Karpas-422 (cell line): ENCODE measurements around the gene SENP7. TPM values are rescaled to one million over a fixed set of nuclear protein-coding genes. Genes with fewer than 3 reads are reported as not detected.

Experiments used
- DNase-seq: peaks from one replicate; pipeline ENCODE4 v3.0.0-alpha.2; 2015
- H2AFZ ChIP-seq: fragments of 200-600 bp; sonication (generic); 2 replicates; pipeline ENCODE4 v1.6.1; 2014; ENCODE audit warnings: antibody characterized with exemption, low read length, mixed read lengths
- H3K27ac ChIP-seq: fragments of 200-600 bp; sonication (generic); 2 replicates; pipeline ENCODE4 v1.5.1; 2014; ENCODE audit warnings: mild to moderate bottlenecking, low read length, moderate library complexity
- H3K27me3 ChIP-seq: fragments of 200-600 bp; sonication (generic); 2 replicates; pipeline ENCODE4 v1.6.1; 2014; ENCODE audit warnings: low read length, mixed read lengths
- H3K36me3 ChIP-seq: fragments of 200-600 bp; sonication (generic); 2 replicates; pipeline ENCODE4 v1.6.1; 2014; ENCODE audit warnings: low read length, mixed read lengths; ENCODE audit not compliant: insufficient read depth
- H3K4me1 ChIP-seq: fragments of 200-600 bp; sonication (generic); 2 replicates; pipeline ENCODE4 v1.6.1; 2014; ENCODE audit warnings: mild to moderate bottlenecking, low read length, mixed read lengths
- H3K4me2 ChIP-seq: fragments of 200-600 bp; sonication (generic); 2 replicates; pipeline ENCODE4 v1.6.1; 2014; ENCODE audit warnings: low read length, low read depth, mild to moderate bottlenecking; ENCODE audit not compliant: poor library complexity, severe bottlenecking
- H3K4me3 ChIP-seq: fragments of 200-600 bp; sonication (generic); 2 replicates; pipeline ENCODE4 v1.5.1; 2014; ENCODE audit warnings: mild to moderate bottlenecking, antibody characterized with exemption, low read length, mixed read lengths
- H3K79me2 ChIP-seq: fragments of 200-600 bp; sonication (generic); 2 replicates; pipeline ENCODE4 v1.6.1; 2014; ENCODE audit warnings: mild to moderate bottlenecking, low read length, mixed read lengths
- H3K9ac ChIP-seq: fragments of 200-600 bp; sonication (generic); 2 replicates; pipeline ENCODE4 v1.6.0; 2014; ENCODE audit warnings: low read length
- H3K9me2 ChIP-seq: fragments of 200-600 bp; sonication (generic), shearing (Covaris generic); replicated peaks from 2 replicates; pipeline ENCODE4 v1.6.0; 2014; ENCODE audit warnings: mild to moderate bottlenecking, low read length, moderate library complexity; ENCODE audit not compliant: insufficient read depth
- H3K9me3 ChIP-seq: fragments of 300-700, 200-600 bp; sonication (generic); 2 replicates; pipeline ENCODE4 v1.6.1; 2014; ENCODE audit warnings: low read length, mixed read lengths
- H4K20me1 ChIP-seq: fragments of 200-600 bp; sonication (generic); 2 replicates; pipeline ENCODE4 v1.6.1; 2014; ENCODE audit warnings: mild to moderate bottlenecking, antibody characterized with exemption, low read length, low read depth; ENCODE audit not compliant: insufficient read depth
- total RNA-seq: library from RNA; depleted of rRNA; stranded (reverse); fragments of >200 nt; shearing (Covaris generic); gene quantifications from 2 replicates; pipeline ENCODE4 v1.2.3, GENCODE V29; 2014; ENCODE audit warnings: low replicate concordance

The SENP7 gene
- total RNA-seq, 1 experiment from 2014 or later = 31.6 TPM

DNA sequence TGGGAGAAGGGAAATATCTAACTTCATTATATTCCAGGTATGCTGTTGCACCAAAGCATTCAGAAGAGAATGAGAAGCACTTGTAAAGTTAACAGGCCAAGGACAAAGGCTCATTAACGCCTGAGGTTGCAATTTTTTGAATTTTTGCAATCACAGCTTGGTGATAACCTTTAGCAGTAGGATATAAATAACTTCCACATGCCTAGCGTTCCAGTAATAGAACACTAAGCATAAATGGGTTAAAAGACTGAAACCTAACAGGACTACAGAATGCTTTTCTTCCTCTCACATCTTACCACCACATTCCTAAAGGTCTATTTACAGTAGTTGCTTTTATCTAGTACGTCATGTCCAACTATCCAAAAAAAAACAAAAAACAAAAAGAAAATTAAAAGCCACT, 135.2 kb downstream of the SENP7 start:
- Histone ChIP-seq H2AFZ (no peak overlapping the region), H3K27me3 (no peaks in the 10 kb centered on the region), H3K27ac (no peak overlapping the region), H3K79me2 (no peaks in the 10 kb centered on the region), H4K20me1 (no peaks in the 10 kb centered on the region), H3K9me2 (no peaks in the 10 kb centered on the region), H3K4me1 (peaks cover 27% of the 10 kb centered on the region), H3K4me2 (no peak overlapping the region), H3K9ac (no peak overlapping the region), H3K36me3 (no peaks in the 10 kb centered on the region), H3K4me3 (no peak overlapping the region), H3K9me3 (no peaks in the 10 kb centered on the region)
- no peak for DNase-seq

DNA sequence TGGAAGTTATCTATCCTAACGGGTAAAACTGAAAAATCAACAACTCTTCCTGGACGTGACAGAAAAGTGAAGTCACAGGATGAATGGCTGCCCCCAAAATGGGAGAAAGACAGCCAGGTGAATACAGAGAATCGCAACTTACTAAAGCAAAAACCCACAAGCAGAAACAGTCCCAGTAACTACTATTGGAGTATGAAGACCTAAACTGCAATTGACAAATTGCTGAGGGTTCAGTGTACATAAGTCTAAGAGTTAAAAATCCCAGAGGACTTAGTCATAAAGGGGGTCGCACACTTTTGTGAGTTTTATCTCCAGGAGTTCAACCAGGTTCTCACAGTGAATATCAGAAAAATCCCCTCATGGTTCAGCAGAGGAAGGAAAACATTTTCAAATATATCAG, 135.8 kb downstream of the SENP7 start:
- Histone ChIP-seq H3K4me2 (no peak overlapping the region), H3K9me3 (no peaks in the 10 kb centered on the region), H2AFZ (no peak overlapping the region), H3K27ac (no peak overlapping the region), H3K36me3 (no peaks in the 10 kb centered on the region), H3K9ac (no peak overlapping the region), H3K27me3 (no peaks in the 10 kb centered on the region), H3K9me2 (no peaks in the 10 kb centered on the region), H4K20me1 (no peaks in the 10 kb centered on the region), H3K4me3 (no peak overlapping the region), H3K79me2 (no peaks in the 10 kb centered on the region), H3K4me1 (peaks cover 26% of the 10 kb centered on the region)
- DNase-seq = no peak

DNA sequence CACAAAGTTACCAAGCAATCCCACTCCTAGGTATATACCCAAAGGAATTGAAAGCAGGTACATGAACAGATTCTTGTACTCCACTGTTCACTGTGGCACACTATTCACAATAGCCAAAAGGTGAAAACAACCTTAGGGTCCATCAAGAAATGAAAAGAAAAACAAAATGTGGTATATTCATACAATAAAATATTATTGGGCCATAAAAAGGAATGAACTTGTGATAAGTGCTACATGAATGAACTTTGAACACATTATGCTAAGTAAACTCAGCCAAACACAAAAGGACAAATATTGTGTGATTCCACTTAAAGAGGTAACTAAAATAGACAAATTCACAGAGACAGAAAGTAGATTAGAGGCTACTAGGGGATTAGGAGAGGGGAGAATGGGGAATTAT, 137.4 kb downstream of the SENP7 start:
- no peaks in the 10 kb centered on the region for H3K27me3 ChIP-seq
- peaks cover 21% of the 10 kb centered on the region for H3K4me1 ChIP-seq
- H3K9me2 ChIP-seq = no peaks in the 10 kb centered on the region
- H3K79me2 ChIP-seq = no peaks in the 10 kb centered on the region
- no peak overlapping the region for H2AFZ ChIP-seq
- no peak overlapping the region for H3K27ac ChIP-seq
- H3K9me3 ChIP-seq = no peaks in the 10 kb centered on the region
- no peaks in the 10 kb centered on the region for H4K20me1 ChIP-seq
- no peak overlapping the region for H3K4me3 ChIP-seq
- H3K36me3 ChIP-seq = no peaks in the 10 kb centered on the region
- H3K9ac ChIP-seq = no peak overlapping the region
- H3K4me2 ChIP-seq = no peak overlapping the region
- DNase-seq = no peak

DNA sequence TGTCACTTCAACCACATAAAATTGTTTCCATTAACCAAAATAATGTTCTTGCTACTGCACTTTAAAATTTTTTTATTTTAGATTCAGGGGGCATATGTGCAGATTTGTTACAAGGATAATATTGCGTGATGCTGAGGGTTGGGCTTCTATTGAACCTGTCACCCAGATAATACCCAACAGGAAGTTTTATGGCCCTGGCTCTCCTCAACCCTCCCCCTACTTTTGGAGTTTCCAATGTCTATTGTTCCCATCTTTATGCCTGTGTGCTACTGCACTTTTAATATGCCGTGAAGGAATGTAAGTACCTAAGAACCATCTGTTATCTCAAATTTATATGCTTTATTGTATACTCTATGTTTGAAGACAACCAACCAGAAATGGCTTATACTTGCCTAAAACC, 150.6 kb downstream of the SENP7 start:
- Histone ChIP-seq H3K27ac (no peak overlapping the region), H3K9me3 (peaks cover 6% of the 10 kb centered on the region; the same call in 1 of the 2 replicates), H3K4me2 (no peak overlapping the region), H4K20me1 (no peaks in the 10 kb centered on the region), H3K27me3 (no peaks in the 10 kb centered on the region), H3K4me3 (no peak overlapping the region), H3K79me2 (no peaks in the 10 kb centered on the region), H3K9ac (no peak overlapping the region), H3K36me3 (peaks cover 13% of the 10 kb centered on the region; the same call in 1 of the 2 replicates), H3K4me1 (no peaks in the 10 kb centered on the region), H3K9me2 (no peaks in the 10 kb centered on the region), H2AFZ (no peak overlapping the region)
- no peak for DNase-seq

DNA sequence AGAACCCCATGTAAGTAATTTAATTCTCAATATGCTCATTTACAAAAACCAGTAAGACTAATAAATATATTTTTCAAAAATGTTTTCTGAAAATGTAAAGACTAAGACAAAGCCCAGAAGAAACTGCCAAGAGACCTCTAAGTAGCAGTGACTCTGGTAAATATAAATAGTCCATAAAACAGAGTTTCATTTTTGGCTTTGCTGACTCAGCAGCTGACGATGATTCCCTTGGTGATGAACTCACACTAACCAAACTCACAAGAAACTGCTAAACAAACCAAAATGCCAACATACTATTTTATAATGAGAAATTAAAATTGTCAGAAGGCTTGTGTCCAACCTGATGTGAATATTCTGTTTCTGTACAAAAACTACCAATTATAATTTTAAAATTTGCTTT, 161.2 kb downstream of the SENP7 start:
- no peak overlapping the region for H3K27ac ChIP-seq
- DNase-seq = peak; percentile 58
- 0 out of 2 replicates have a peak overlapping the region, but pooled peaks have one; percentile 21 for H3K4me3 ChIP-seq
- no peaks in the 10 kb centered on the region for H3K27me3 ChIP-seq
- H2AFZ ChIP-seq = no peak overlapping the region
- no peaks in the 10 kb centered on the region for H3K9me3 ChIP-seq
- peak overlapping the region; percentile 48 for H3K4me2 ChIP-seq
- 0 out of 2 replicates have a peak overlapping the region, but pooled peaks have one; percentile 17 for H3K9ac ChIP-seq
- H4K20me1 ChIP-seq = no peaks in the 10 kb centered on the region
- H3K9me2 ChIP-seq = no peaks in the 10 kb centered on the region
- no peaks in the 10 kb centered on the region for H3K79me2 ChIP-seq
- no peaks in the 10 kb centered on the region for H3K36me3 ChIP-seq
- peaks cover 12% of the 10 kb centered on the region for H3K4me1 ChIP-seq

DNA sequence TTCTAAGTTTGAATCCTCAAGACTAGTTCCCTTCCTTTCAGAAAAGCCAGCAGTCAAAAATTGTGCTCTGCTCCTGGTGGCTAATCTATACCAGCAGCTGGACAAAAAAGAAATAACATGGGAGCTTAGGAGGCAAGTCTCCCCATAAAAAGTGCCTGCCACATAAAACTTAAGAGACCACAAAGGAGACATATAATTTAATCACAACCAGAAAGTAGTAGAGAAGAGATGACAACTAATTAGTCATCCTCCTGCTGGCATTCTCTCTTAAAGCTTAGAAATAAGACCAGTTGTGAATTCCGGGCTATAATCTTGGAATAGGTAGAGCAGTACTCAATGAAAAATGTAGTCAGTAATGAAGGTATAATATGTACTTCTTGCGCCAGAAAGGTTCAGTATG, 172.4 kb downstream of the SENP7 start:
- no peak overlapping the region for H3K27ac ChIP-seq
- no peak for DNase-seq
- peaks cover 3% of the 10 kb centered on the region for H3K4me1 ChIP-seq
- H3K9me3 ChIP-seq = no peaks in the 10 kb centered on the region
- H3K4me3 ChIP-seq = no peak overlapping the region
- H2AFZ ChIP-seq = no peak overlapping the region
- H3K9ac ChIP-seq = no peak overlapping the region
- no peaks in the 10 kb centered on the region for H3K27me3 ChIP-seq
- H3K36me3 ChIP-seq = no peaks in the 10 kb centered on the region
- H3K4me2 ChIP-seq = no peak overlapping the region
- H3K9me2 ChIP-seq = no peaks in the 10 kb centered on the region
- no peaks in the 10 kb centered on the region for H4K20me1 ChIP-seq
- no peaks in the 10 kb centered on the region for H3K79me2 ChIP-seq

DNA sequence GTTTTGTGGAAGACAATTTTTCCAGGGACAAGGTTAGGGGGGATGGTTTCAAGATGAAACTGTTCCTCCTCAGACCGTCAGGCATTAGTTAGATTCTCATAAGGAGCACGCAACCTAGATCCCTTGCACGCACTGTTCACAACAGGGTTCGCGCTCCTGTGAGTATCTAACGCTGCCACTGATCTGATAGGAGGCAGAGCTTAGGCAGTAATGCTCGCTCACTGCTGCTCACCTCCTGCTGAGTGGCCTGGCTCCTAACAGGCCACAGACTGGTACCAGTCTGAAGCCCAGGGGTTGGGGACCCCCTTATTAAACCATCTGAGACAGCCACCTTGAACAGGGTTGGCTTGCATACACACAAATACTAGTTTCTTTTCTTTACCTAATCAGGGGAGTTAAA, 179.1 kb downstream of the SENP7 start:
- no peak overlapping the region for H3K4me2 ChIP-seq
- H3K27ac ChIP-seq = no peak overlapping the region
- H3K36me3 ChIP-seq = no peaks in the 10 kb centered on the region
- H3K4me3 ChIP-seq = no peak overlapping the region
- no peaks in the 10 kb centered on the region for H3K9me2 ChIP-seq
- no peaks in the 10 kb centered on the region for H4K20me1 ChIP-seq
- H3K79me2 ChIP-seq = no peaks in the 10 kb centered on the region
- H3K27me3 ChIP-seq = no peaks in the 10 kb centered on the region
- no peaks in the 10 kb centered on the region for H3K9me3 ChIP-seq
- H3K9ac ChIP-seq = no peak overlapping the region
- no peak for DNase-seq
- peaks cover 12% of the 10 kb centered on the region for H3K4me1 ChIP-seq
- H2AFZ ChIP-seq = no peak overlapping the region

DNA sequence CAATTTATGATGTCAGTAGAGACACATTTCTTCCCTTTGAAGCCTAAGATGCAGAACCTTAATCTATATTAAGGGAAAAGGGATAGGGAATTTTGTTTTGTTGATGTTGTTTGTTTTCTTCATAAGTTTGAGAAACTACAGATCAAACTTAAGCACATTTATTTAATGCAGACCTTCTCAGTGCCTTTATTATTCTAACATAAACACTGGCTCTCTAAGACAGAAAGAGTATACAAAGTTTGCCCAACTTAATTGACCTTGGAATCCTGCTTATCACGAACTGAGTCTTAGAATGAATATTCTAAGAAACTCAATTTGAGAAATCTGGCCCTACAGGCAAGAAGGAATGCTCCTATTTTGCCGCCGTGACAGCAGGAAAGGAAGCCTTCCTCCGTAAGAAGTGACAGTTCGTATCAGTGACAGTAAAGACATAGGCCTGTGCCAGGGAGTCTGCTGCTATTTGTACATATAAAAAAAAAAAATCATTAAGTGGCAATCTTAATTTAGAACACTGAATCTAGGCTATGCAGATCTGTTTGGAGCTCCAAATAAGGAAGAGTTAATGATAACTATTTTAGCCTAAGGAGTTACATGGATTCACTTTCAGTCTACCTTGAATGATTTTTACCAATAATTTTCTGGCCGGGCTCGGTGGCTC, 183.9 kb downstream of the SENP7 start:
- Histone ChIP-seq H3K4me1 (peaks cover 6% of the 10 kb centered on the region), H3K9me2 (no peaks in the 10 kb centered on the region), H3K79me2 (no peaks in the 10 kb centered on the region), H3K9ac (no peak overlapping the region), H3K4me2 (no peak overlapping the region), H2AFZ (no peak overlapping the region), H4K20me1 (no peaks in the 10 kb centered on the region), H3K4me3 (no peak overlapping the region), H3K27me3 (no peaks in the 10 kb centered on the region), H3K27ac (no peak overlapping the region), H3K9me3 (no peaks in the 10 kb centered on the region), H3K36me3 (no peaks in the 10 kb centered on the region)
- DNase-seq = no peak
